Fibroblast of mammary gland (primary cell): ENCODE results near the gene CAD.
"Not testable (repeated sequence)": the region's sequence is repeated elsewhere in the genome, so short reads cannot be mapped to it uniquely, and the experiment has no call there.

Source experiments
- DNase-seq: peaks from one replicate; pipeline ENCODE4 v3.0.0-alpha.2; 2010; ENCODE audit warnings: low read depth
- H3K4me3 ChIP-seq: 2 replicates; pipeline ENCODE4 v1.5.1; 2011; ENCODE audit warnings: low read depth, mild to moderate bottlenecking, low read length, moderate library complexity; ENCODE audit not compliant: control insufficient read depth
- TF ChIP-seq, protein P1 (sequence below): conservative IDR thresholded peaks from 2 replicates; pipeline ENCODE4 v1.5.1; 2011; ENCODE audit warnings: low read depth, low read length, inconsistent platforms; ENCODE audit not compliant: control insufficient read depth, insufficient read depth

CAD gene

DNA sequence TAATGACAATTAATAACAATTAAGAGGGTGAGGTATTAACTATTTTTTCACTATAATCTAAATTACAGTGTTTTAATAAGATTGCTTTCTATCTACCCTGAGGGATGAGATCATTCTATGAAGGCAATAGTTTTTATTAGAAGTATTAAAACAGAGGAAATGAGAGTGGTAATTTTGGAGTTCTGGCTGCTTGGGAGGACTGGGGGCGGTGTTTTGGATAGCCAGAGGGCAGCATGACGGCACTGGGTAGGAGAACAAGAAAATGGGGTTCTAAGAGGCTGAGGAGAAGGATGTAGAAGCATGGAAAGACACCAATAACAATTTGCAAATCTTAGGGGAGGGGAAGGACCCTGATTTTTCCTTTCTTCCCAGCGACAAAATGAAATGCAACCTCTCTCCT is 53.0 kb downstream of the CAD start:
- H3K4me3 ChIP-seq = no peak overlapping the region
- DNase-seq = no peak
- TF ChIP-seq, protein P1, sequence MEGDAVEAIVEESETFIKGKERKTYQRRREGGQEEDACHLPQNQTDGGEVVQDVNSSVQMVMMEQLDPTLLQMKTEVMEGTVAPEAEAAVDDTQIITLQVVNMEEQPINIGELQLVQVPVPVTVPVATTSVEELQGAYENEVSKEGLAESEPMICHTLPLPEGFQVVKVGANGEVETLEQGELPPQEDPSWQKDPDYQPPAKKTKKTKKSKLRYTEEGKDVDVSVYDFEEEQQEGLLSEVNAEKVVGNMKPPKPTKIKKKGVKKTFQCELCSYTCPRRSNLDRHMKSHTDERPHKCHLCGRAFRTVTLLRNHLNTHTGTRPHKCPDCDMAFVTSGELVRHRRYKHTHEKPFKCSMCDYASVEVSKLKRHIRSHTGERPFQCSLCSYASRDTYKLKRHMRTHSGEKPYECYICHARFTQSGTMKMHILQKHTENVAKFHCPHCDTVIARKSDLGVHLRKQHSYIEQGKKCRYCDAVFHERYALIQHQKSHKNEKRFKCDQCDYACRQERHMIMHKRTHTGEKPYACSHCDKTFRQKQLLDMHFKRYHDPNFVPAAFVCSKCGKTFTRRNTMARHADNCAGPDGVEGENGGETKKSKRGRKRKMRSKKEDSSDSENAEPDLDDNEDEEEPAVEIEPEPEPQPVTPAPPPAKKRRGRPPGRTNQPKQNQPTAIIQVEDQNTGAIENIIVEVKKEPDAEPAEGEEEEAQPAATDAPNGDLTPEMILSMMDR = no peak

DNA sequence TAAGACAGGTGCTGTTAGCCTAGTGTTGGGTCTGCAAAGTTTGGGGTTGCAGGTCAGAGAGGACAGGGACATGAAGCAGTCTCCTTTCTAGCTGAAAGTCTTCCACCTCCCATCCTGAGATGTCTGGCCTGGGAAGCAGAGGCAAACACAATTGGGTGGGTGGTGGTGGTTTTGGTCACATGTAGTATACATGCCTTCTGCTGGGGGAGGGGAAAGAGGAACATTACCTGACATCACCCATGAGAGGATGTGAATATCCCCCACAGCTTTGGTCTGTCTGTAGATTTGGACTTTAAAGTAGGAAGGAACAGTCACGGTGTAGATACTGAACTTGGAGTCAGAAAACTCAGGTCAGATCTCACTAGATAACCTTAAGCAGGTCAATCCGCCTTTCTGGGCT is 53.5 kb downstream of the CAD start:
- H3K4me3 ChIP-seq = no peak overlapping the region
- no peak for DNase-seq
- TF ChIP-seq, protein P1 = no peak

DNA sequence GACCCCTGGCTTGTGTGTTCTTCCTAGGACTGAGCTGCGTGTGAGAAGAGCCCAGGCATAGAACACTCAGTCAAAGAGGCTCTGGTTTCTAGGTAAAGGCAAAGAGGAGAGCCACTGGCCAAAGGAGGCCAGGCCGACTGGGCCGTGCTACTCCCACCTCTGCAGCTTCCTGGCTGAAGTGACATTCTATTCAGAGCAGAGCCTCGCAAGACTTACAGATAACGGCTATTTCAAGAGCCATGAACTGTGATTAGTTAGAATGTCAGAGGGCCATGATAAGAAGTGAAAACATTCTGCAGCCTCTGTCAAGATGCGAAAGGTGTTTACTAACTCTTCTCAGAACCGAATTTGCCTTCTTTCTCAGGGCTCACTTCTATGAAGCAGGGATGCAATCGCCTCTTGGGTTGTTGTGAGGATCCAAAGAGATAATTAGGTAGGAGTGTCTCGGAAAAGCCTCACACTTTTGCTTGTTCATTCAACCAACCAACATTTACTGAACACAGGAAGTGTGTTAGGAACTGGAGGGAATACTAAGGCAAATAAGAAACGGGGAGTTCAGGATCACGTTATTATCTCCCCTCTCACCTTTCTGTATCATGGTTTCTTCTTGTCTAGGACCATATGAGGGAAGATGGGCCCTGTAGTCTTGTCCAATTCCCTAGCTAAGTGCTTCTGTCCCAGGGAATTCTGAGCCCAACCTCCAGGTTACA is 54.6 kb downstream of the CAD start:
- no peak overlapping the region for H3K4me3 ChIP-seq
- no peak for DNase-seq
- TF ChIP-seq, protein P1 = no peak

DNA sequence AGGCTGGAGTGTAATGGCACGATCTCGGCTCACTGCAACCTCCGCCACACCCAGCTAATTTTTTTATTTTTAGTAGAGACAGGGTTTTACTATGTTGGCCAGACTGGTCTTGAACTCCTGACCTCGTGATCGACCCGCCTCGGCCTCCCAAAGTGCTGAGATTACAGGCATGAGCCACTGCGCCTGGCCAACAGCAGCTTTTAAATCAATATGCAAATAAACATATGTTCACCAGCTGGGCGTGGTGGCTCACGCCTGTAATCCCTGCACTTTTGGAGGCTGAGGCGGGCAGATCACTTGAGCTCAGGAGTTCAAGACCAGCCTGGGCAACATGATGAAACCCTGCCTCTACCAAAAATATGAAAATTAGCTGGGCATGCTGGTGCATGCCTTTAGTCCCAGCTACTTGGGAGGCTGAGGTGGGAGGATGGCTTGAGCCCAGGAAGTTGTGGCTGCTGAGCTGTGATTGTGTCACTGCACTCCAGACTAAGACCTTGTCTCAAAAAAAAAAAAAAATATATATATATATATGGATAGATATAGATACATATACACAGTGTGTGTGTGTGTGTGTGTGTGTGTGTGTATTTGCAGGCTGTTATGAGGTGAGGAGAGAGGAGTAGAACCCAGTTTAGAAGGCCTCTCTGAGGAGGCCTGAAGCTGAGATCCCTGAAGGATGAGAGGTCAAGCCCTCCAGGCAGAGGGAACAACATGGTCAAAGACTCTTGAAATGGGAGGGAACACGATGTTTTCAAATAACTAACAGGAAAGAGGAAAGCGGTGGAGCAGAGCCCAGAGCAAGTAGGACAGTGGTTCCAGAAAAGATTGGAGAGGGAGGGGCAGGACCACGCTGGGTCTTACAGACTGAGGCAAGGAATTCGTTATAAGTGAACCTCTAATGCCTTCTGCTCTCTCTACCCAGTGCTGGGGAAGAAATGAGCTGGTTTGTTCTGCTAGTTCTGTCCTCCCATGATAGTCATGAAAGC is 55.7 kb downstream of the CAD start:
- not testable (repeated sequence) for H3K4me3 ChIP-seq, DNase-seq

DNA sequence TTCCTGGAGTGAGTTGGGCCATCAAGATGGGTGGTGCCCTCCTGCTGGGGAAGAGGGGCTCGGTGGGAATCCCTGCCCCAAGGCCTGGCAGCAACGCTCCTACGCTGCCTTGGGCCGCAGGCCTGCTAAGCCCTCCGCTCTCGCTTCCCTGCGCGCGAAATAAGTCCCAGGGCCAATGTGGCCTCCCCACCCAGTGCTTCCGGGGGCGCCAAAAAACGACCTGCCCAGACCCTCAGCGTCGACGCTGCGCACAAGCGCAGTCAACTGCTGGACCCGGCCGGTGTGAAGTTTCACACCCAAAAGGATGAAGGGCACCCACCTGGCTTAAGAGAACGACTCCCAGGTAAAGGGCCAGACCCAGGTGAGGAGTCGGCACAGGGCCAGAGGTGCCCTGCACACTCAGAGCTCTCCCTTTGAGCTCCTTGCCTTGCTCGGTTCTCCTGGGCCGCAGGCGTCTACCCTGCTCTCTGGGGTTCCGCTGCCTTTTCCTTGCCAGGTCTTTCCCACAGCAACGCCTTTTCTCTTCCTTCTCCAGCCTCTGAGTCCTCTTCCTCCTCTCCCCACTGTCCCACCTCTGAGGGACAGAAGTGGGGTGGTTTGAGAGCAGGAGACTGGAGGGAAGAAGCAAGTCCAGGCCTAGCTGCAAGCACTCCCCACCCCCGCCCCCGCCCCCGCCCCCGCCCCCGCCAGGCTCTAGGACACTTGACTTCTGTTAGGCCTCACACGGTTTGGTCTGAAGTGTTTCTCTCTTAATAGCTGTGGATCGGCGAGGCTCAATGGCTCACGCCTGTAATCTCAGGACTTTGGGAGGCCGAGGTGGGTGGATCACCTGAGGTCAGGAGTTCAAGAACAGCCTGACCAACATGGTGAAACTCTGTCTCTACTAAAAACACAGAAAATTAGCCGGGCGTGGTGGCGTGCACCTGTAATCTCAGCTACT is 58.3 kb downstream of the CAD start, which contains the start of gene DNAJC5G:
Gene DNAJC5G (plus strand): TSS at position 223 of the 940 bp plus-strand sequence. CDS start 1,296 bp downstream, outside the sequence.
- DNase-seq = no peak
- TF ChIP-seq, protein P1 = no peak
- H3K4me3 ChIP-seq = no peak within 1 kb of the TSS

DNA sequence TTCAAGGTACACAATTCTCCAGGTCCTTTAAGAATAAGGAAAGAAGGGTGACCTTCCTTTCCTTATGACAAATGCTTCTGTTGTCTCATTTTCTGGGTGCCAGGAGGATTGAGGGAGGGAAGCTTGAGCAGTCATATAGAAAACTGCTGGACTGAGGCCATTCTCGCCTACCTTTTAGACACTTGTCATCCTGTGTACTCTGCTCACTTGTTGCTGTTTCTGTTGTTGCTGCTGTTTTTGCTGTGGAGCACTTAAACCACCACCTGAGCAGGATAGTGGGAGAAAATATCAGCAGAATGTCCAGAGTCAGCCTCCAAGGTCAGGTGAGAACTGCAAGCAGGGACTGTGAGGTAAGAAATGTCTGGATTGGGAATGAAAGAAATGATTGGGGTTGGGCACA is 60.8 kb downstream of the CAD start:
- DNase-seq = no peak
- TF ChIP-seq, protein P1 = no peak

More for the DNA sequence above, 60.8 kb downstream of the CAD start:
- no peak overlapping the region for H3K4me3 ChIP-seq
